GM13977 (cell line): ENCODE results near the gene UBL7.

ENCODE experiments used
- DNase-seq: peaks from one replicate; pipeline ENCODE4 v3.0.0; 2012; ENCODE audit warnings: low spot score
- CTCF ChIP-seq: IDR thresholded peaks from 2 replicates; pipeline ENCODE4 v1.5.1; 2012; ENCODE audit warnings: mild to moderate bottlenecking, control low read depth; ENCODE audit not compliant: insufficient read depth; ENCODE audit errors: extremely low read depth, missing control alignments
- in situ Hi-C: fragments of 300-500 bp; cut with MboI; formaldehyde crosslinking; loops from one replicate; pipeline ENCODE4 v1.12.0; 2022; ENCODE audit warnings: low sequenced_read_pairs, low pct_unique_long_range_greater_than_20kb, mixed read lengths, inconsistent platforms; ENCODE audit not compliant: unreplicated experiment

The UBL7 gene

GRCh38 chr15:74428970-74429780 lies 31.8 kb downstream of the UBL7 start:
- in situ Hi-C loops: no loop called here
- no peak for DNase-seq
- TF ChIP-seq CTCF: peak; percentile 16

GRCh38 chr15:74428442-74428787 lies 32.5 kb downstream of the UBL7 start:
- in situ Hi-C loops: no loop called here
- no peak for DNase-seq
- TF ChIP-seq CTCF: no peak

- TF ChIP-seq CTCF: no peak
- in situ Hi-C loops: no loop called here
- no peak for DNase-seq
These were observed 33.1 kb downstream of the UBL7 start for GRCh38 chr15:74427607-74428441.

GRCh38 chr15:74426404-74427281 lies 34.3 kb downstream of the UBL7 start:
- in situ Hi-C loops: no loop called here

GRCh38 chr15:74425630-74426029 lies 35.3 kb downstream of the UBL7 start:
- in situ Hi-C loops: no loop called here
- no peak for TF ChIP-seq CTCF
- DNase-seq: no peak

More at GRCh38 chr15:74426404-74427281, 34.3 kb downstream of the UBL7 start:
- DNase-seq: no peak
- no peak for TF ChIP-seq CTCF

- TF ChIP-seq CTCF: no peak
- no peak for DNase-seq
- in situ Hi-C loops: no loop called here
These were observed 35.9 kb downstream of the UBL7 start for GRCh38 chr15:74424901-74425528.
